ENCODE data around the gene MYL5. TPM values are rescaled to one million over a fixed set of nuclear protein-coding genes. Genes with fewer than 3 reads are reported as not detected.

MYL5 gene
- total and polyA plus RNA-seq, 2 experiments from 2014 or later: 21.9 to 24.5 TPM

DNA sequence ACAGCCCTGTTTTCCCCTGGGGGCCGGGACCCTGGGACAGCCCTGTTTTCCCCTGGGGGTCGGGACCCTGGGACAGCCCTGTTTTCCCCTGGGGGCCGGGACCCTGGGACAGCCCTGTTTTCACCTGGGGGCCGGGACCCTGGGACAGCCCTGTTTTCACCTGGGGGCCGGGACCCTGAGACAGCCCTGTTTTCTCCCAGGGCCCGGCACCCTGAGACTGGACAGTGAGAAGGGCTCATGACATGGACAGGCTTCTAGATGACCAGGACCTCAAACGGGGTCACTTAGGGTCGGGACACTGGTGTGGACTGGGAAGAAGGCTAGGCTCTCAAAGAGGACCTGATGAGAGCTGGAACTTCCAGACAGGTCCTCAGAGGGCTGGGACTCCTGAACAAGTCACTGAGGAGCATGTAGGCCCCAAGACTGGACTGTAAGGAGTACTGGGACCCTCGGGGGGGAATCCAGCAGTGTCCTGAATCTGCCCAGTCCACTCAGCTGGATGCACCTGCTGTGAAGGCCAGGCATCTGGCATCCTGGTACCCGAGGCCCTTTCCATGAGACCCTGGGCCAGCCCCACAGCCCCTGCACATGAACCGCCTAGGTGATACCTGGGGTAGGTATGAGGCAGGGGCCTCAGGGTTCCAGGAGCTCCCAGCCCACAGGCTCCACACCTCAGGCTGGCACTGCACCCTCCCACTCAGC, 33.7 kb downstream of the MYL5 start:
- in situ Hi-C loops (cut with MboI): no loop called here
- H3K27ac ChIP-seq: no peak overlapping the region
- H2AFZ ChIP-seq: no peak overlapping the region
- H4K20me1 ChIP-seq (ENCODE audit: insufficient read depth): peaks cover 3% of the 10 kb centered on the region; the same call in 1 of the 2 replicates
- H3K36me3 ChIP-seq (ENCODE audit: low read depth): no peaks in the 10 kb centered on the region
- no peaks in the 10 kb centered on the region for H3K9me2 ChIP-seq (ENCODE audit: insufficient read depth)
- no peaks in the 10 kb centered on the region for H3K27me3 ChIP-seq (replicated peaks; ENCODE audit: insufficient read depth)
- H3K4me1 ChIP-seq (ENCODE audit: insufficient read depth): peaks cover 7% of the 10 kb centered on the region; the same call in 1 of the 2 replicates
- WGBS, 2 experiments (ENCODE audit: low coverage in 1 of 2, low lambda C conversion rate in 2 of 2, missing lambda C conversion rate in 2 of 2): 64 to 83% methylated on average over 6 to 11 of the region's 11 CpGs
- no peak overlapping the region for H3K4me3 ChIP-seq
- 0 out of 2 replicates have a peak overlapping the region, but pooled peaks have one; percentile 38 for H3K9ac ChIP-seq
- no peak overlapping the region for H3K4me2 ChIP-seq (ENCODE audit: unreplicated experiment)
- no peaks in the 10 kb centered on the region for H3K9me3 ChIP-seq (ENCODE audit: low read depth)
- H3K79me2 ChIP-seq (ENCODE audit: insufficient read depth): peaks cover 75% of the 10 kb centered on the region
- 0 out of 2 replicates have a peak, but pooled peaks cover 4% of the 10 kb centered on the region for H3F3A ChIP-seq (ENCODE audit: insufficient read depth)
- DNase-seq: no peak
- TF ChIP-seq EZH2 (IDR thresholded peaks at IDR 0.05; ENCODE audit: insufficient read depth, poor library complexity, severe bottlenecking) (no peak), EZH2phosphoT487 (IDR thresholded peaks at IDR 0.05; ENCODE audit: insufficient read depth, low read depth) (no peak)

DNA sequence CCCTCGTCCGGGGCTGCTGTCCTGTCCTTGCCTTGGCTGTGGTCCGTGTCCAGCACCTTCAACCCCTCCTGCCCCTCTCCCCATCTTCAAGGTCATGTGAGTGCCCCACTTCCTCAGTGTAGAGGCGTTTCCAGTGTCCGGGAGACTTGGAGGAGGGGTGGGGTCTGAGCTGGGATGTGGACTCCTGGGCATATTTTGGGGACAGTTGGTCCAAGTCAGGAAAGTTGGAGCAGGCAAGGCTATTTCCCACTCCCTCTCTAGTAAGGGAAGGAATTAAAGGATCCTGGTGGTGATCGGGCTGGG, 34.2 kb downstream of the MYL5 start:
- Histone ChIP-seq H3K9me2 (ENCODE audit: insufficient read depth) (no peaks in the 10 kb centered on the region), H3K4me2 (ENCODE audit: unreplicated experiment) (no peak overlapping the region), H3K36me3 (ENCODE audit: low read depth) (no peaks in the 10 kb centered on the region), H3K9ac (0 out of 2 replicates have a peak overlapping the region, but pooled peaks have one; percentile 38), H2AFZ (no peak overlapping the region), H3K79me2 (ENCODE audit: insufficient read depth) (peaks cover 80% of the 10 kb centered on the region), H3K9me3 (ENCODE audit: low read depth) (no peaks in the 10 kb centered on the region), H4K20me1 (ENCODE audit: insufficient read depth) (peaks cover 3% of the 10 kb centered on the region; the same call in 1 of the 2 replicates), H3K27me3 (replicated peaks; ENCODE audit: insufficient read depth) (no peaks in the 10 kb centered on the region), H3K4me1 (ENCODE audit: insufficient read depth) (peaks cover 7% of the 10 kb centered on the region; the same call in 1 of the 2 replicates), H3K27ac (no peak overlapping the region), H3K4me3 (no peak overlapping the region), H3F3A (ENCODE audit: insufficient read depth) (0 out of 2 replicates have a peak, but pooled peaks cover 4% of the 10 kb centered on the region)
- WGBS, 2 experiments (ENCODE audit: low coverage in 1 of 2, low lambda C conversion rate in 2 of 2, missing lambda C conversion rate in 2 of 2): 96 to 98% methylated on average over 6 of the region's 6 CpGs
- no peak for DNase-seq
- in situ Hi-C loops (cut with MboI): no loop called here
- TF ChIP-seq EZH2 (IDR thresholded peaks at IDR 0.05; ENCODE audit: insufficient read depth, poor library complexity, severe bottlenecking) (no peak), EZH2phosphoT487 (IDR thresholded peaks at IDR 0.05; ENCODE audit: insufficient read depth, low read depth) (no peak)

- Histone ChIP-seq H3K27me3 (replicated peaks; ENCODE audit: insufficient read depth) (no peaks in the 10 kb centered on the region), H3K27ac (no peak overlapping the region), H3K79me2 (ENCODE audit: insufficient read depth) (peaks cover 88% of the 10 kb centered on the region), H3K9me3 (ENCODE audit: low read depth) (no peaks in the 10 kb centered on the region), H3K36me3 (ENCODE audit: low read depth) (no peaks in the 10 kb centered on the region), H3K9ac (no peak overlapping the region), H3K4me1 (ENCODE audit: insufficient read depth) (peaks cover 7% of the 10 kb centered on the region; the same call in 1 of the 2 replicates), H3F3A (ENCODE audit: insufficient read depth) (0 out of 2 replicates have a peak, but pooled peaks cover 4% of the 10 kb centered on the region), H2AFZ (no peak overlapping the region), H3K4me3 (no peak overlapping the region), H3K9me2 (ENCODE audit: insufficient read depth) (no peaks in the 10 kb centered on the region), H3K4me2 (ENCODE audit: unreplicated experiment) (no peak overlapping the region), H4K20me1 (ENCODE audit: insufficient read depth) (peaks cover 3% of the 10 kb centered on the region; the same call in 1 of the 2 replicates)
- 91 to 99% methylated on average over 6 of the region's 6 CpGs for WGBS, 2 experiments (ENCODE audit: low coverage in 1 of 2, low lambda C conversion rate in 2 of 2, missing lambda C conversion rate in 2 of 2)
- no peak for DNase-seq
- in situ Hi-C loops (cut with MboI): no loop called here
- TF ChIP-seq EZH2phosphoT487 (IDR thresholded peaks at IDR 0.05; ENCODE audit: insufficient read depth, low read depth) (no peak), EZH2 (IDR thresholded peaks at IDR 0.05; ENCODE audit: insufficient read depth, poor library complexity, severe bottlenecking) (no peak)
Measured at GRCh38 chr4:709348-709747, 35.0 kb downstream of the MYL5 start.

GRCh38 chr4:710116-710515, 35.8 kb downstream of the MYL5 start:
- no peaks in the 10 kb centered on the region for H3K36me3 ChIP-seq (ENCODE audit: low read depth)
- TF ChIP-seq EZH2 (IDR thresholded peaks at IDR 0.05; ENCODE audit: insufficient read depth, poor library complexity, severe bottlenecking): no peak
- 68 to 79% methylated on average over 9 of the region's 9 CpGs for WGBS, 2 experiments (ENCODE audit: low coverage in 1 of 2, low lambda C conversion rate in 2 of 2, missing lambda C conversion rate in 2 of 2)
- in situ Hi-C loops (cut with MboI): no loop called here
- no peaks in the 10 kb centered on the region for H3K9me2 ChIP-seq (ENCODE audit: insufficient read depth)
- H3K9me3 ChIP-seq (ENCODE audit: low read depth): no peaks in the 10 kb centered on the region
- peaks cover 3% of the 10 kb centered on the region; the same call in 1 of the 2 replicates for H4K20me1 ChIP-seq (ENCODE audit: insufficient read depth)
- no peaks in the 10 kb centered on the region for H3K27me3 ChIP-seq (replicated peaks; ENCODE audit: insufficient read depth)
- DNase-seq: no peak
- no peak overlapping the region for H3K4me3 ChIP-seq
- H3K9ac ChIP-seq: no peak overlapping the region
- H3K4me2 ChIP-seq (ENCODE audit: unreplicated experiment): no peak overlapping the region
- no peak overlapping the region for H2AFZ ChIP-seq
- H3F3A ChIP-seq (ENCODE audit: insufficient read depth): 0 out of 2 replicates have a peak, but pooled peaks cover 4% of the 10 kb centered on the region
- H3K79me2 ChIP-seq (ENCODE audit: insufficient read depth): peaks cover 95% of the 10 kb centered on the region
- H3K27ac ChIP-seq: no peak overlapping the region
- H3K4me1 ChIP-seq (ENCODE audit: insufficient read depth): peaks cover 7% of the 10 kb centered on the region; the same call in 1 of the 2 replicates
